OCI-LY3 (cell line): ENCODE results near the gene IL11RA.

Experiments used
- H2AFZ ChIP-seq: fragments of 200-600, 300-600 bp; shearing (Covaris generic); 2 replicates; pipeline ENCODE4 v1.6.0; 2014; ENCODE audit warnings: antibody characterized with exemption, low read depth, low read length
- H3K27ac ChIP-seq: fragments of 200-600, 300-600 bp; sonication (generic); 2 replicates; pipeline ENCODE4 v1.5.1; 2014; ENCODE audit warnings: mild to moderate bottlenecking, low read length, moderate library complexity, mixed read lengths
- H3K27me3 ChIP-seq: fragments of 200-600, 300-600 bp; sonication (generic); 2 replicates; pipeline ENCODE4 v1.6.1; 2014; ENCODE audit warnings: low read depth, low read length, mixed read lengths
- H3K36me3 ChIP-seq: fragments of 200-600, 300-600 bp; sonication (generic); replicated peaks from 2 replicates; pipeline ENCODE3; 2014; ENCODE audit warnings: low read depth, low read length, mixed read lengths
- H3K4me1 ChIP-seq: fragments of 300-600, 200-600 bp; sonication (generic); 2 replicates; pipeline ENCODE4 v1.6.1; 2014; ENCODE audit warnings: low read length, mixed read lengths
- H3K4me2 ChIP-seq: fragments of 200-600, 300-600 bp; sonication (generic); 2 replicates; pipeline ENCODE4 v1.6.1; 2014; ENCODE audit warnings: low read length, mixed read lengths
- H3K4me3 ChIP-seq: fragments of 300-600, 200-600 bp; sonication (generic); 2 replicates; pipeline ENCODE4 v1.5.1; 2014; ENCODE audit warnings: antibody characterized with exemption, mild to moderate bottlenecking, low read length, moderate library complexity
- H3K79me2 ChIP-seq: fragments of 300-600, 200-600 bp; shearing (Covaris generic); 2 replicates; pipeline ENCODE4 v1.6.1; 2014; ENCODE audit warnings: mild to moderate bottlenecking, low read length, mixed read lengths
- H3K9ac ChIP-seq: fragments of 300-600, 200-600 bp; shearing (Covaris generic); 2 replicates; pipeline ENCODE4 v1.6.0; 2014; ENCODE audit warnings: mild to moderate bottlenecking, low read length, moderate library complexity
- H3K9me3 ChIP-seq: fragments of 200-600, 300-600 bp; shearing (Covaris generic); 2 replicates; pipeline ENCODE4 v1.6.1; 2014; ENCODE audit warnings: low read length, mixed read lengths; ENCODE audit not compliant: insufficient read depth
- H4K20me1 ChIP-seq: fragments of 200-600, 300-600 bp; sonication (generic); 2 replicates; pipeline ENCODE4 v1.6.1; 2016; ENCODE audit warnings: low read length, mixed read lengths; ENCODE audit not compliant: insufficient read depth
- EZH2phosphoT487 ChIP-seq: fragments of 200-600 bp; shearing (Covaris generic); IDR thresholded peaks from 2 replicates; pipeline ENCODE4 v1.6.1; 2018; ENCODE audit warnings: antibody characterized with exemption, mixed run types, low read depth
- TF ChIP-seq, protein P1 (sequence below): fragments of 200-600, 300-600 bp; sonication (generic); IDR thresholded peaks from 2 replicates; pipeline ENCODE4 v1.5.1; 2014; ENCODE audit warnings: antibody characterized with exemption, low read length, low read depth

Gene IL11RA

DNA sequence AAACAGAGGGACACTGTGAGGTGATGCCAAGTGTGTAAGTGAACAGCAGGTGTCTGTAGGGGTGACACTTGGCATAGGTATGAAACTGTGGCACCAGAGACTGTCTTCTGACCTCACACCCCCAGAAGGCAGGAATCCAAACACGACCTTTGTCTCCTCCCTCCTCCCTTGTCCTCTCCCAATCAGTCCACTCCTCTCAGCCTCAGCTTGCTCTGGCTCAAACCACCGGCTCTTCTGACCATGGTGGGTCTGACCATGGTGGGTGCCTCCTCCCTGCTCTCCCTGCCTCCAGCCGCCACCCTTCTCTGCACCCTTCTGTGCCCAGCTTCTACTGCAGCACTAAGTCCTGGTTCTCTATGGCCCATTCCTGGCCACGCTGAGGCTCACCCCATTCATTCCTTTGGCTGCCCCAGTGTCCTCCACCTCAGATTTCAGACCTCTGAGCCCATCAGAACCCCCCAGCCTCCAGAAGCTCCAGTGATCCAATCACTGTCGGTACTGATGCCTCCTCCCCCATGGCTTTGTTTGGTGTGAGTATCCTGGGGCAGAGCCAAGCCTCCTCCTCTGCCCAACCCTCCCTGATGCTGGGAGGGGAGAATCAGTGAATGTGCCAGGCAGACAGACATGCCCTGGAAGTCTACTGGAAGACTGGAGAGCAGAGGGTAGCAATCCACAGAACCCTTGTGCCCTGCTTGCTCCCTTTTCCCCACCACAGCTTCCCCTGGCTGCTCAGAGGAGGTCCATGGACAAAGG is 21.4 kb upstream of the IL11RA start:
- no peak overlapping the region for H3K9ac ChIP-seq
- H3K4me3 ChIP-seq: no peak overlapping the region
- H2AFZ ChIP-seq: no peak overlapping the region
- H3K27me3 ChIP-seq: peaks cover 42% of the 10 kb centered on the region
- H3K79me2 ChIP-seq: peaks cover 9% of the 10 kb centered on the region
- H3K36me3 ChIP-seq: peaks cover 9% of the 10 kb centered on the region
- H3K4me2 ChIP-seq: no peak overlapping the region
- H3K4me1 ChIP-seq: peaks cover 7% of the 10 kb centered on the region; the same call in 1 of the 2 replicates
- no peaks in the 10 kb centered on the region for H4K20me1 ChIP-seq
- TF ChIP-seq EZH2phosphoT487: no peak
- TF ChIP-seq, protein P1, sequence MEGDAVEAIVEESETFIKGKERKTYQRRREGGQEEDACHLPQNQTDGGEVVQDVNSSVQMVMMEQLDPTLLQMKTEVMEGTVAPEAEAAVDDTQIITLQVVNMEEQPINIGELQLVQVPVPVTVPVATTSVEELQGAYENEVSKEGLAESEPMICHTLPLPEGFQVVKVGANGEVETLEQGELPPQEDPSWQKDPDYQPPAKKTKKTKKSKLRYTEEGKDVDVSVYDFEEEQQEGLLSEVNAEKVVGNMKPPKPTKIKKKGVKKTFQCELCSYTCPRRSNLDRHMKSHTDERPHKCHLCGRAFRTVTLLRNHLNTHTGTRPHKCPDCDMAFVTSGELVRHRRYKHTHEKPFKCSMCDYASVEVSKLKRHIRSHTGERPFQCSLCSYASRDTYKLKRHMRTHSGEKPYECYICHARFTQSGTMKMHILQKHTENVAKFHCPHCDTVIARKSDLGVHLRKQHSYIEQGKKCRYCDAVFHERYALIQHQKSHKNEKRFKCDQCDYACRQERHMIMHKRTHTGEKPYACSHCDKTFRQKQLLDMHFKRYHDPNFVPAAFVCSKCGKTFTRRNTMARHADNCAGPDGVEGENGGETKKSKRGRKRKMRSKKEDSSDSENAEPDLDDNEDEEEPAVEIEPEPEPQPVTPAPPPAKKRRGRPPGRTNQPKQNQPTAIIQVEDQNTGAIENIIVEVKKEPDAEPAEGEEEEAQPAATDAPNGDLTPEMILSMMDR: no peak
- H3K9me3 ChIP-seq: no peaks in the 10 kb centered on the region
- no peak overlapping the region for H3K27ac ChIP-seq

DNA sequence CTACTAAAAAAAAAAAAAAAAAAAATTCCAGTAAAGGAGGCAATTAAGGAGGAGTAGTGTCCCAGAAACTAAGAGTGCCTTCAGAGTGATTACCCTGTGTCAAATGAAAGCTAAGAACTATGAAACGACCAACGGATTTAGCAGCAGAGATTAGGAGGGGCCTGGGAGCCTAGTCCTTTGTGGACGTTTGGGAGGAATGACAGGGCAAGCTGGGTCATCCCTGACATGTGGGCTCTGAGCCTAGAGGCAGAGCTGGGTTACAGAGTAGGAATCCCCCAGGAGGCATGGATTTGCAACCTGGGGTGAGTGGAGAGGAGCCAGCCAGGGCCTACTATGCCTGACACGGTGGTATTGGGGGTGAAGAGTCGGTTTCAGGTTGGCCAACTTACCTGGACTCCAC is 18.8 kb upstream of the IL11RA start:
- H2AFZ ChIP-seq: no peak overlapping the region
- H3K27me3 ChIP-seq: peaks cover 16% of the 10 kb centered on the region
- H3K4me3 ChIP-seq: no peak overlapping the region
- H3K9me3 ChIP-seq: no peaks in the 10 kb centered on the region
- TF ChIP-seq, protein P1: no peak
- no peak for TF ChIP-seq EZH2phosphoT487
- no peak overlapping the region for H3K4me2 ChIP-seq
- H3K9ac ChIP-seq: no peak overlapping the region
- H3K36me3 ChIP-seq: peaks cover 13% of the 10 kb centered on the region
- peaks cover 28% of the 10 kb centered on the region for H3K79me2 ChIP-seq
- H4K20me1 ChIP-seq: no peaks in the 10 kb centered on the region
- peaks cover 12% of the 10 kb centered on the region; the same call in 1 of the 2 replicates for H3K4me1 ChIP-seq
- no peak overlapping the region for H3K27ac ChIP-seq

DNA sequence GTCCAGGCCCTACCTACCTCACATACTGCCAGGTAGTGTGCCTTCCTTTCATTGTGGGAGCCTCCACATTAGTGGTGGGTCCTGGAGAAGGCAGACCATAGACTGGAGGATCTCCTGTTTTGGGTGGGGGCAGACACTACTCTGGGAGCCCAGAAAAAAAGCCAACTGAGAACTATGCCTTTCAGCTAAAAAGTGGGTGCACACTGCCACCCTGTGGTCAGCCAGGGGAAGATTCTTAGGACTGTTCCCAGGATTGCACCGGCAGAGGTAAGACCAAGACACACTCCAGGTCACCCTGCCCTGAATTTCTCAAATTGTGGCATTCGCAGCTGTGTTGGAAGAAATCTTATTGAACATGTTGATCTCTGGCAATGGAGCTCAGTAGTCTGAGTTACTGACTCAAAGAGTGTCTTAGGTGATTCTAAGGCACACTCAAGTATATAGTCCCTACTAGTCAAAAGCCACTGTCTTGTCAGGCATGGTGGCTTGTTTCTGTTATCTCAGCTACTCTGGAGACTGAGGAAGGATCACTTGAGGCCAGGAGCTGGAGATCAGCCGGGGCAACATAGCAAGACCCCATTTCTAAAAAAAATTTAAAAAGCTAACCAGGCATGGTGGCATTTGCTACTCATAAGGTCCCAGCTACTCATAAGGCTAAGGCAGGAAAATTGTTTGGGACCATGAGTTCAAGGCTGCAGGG is 18.0 kb upstream of the IL11RA start:
- Histone ChIP-seq H4K20me1 (no peaks in the 10 kb centered on the region), H3K27ac (no peak overlapping the region), H3K36me3 (peaks cover 13% of the 10 kb centered on the region), H3K9me3 (no peaks in the 10 kb centered on the region), H3K4me3 (no peak overlapping the region), H2AFZ (no peak overlapping the region), H3K9ac (no peak overlapping the region), H3K27me3 (peaks cover 9% of the 10 kb centered on the region), H3K79me2 (peaks cover 28% of the 10 kb centered on the region), H3K4me1 (peaks cover 15% of the 10 kb centered on the region), H3K4me2 (no peak overlapping the region)
- TF ChIP-seq EZH2phosphoT487: no peak
- TF ChIP-seq, protein P1: peak; percentile 87

DNA sequence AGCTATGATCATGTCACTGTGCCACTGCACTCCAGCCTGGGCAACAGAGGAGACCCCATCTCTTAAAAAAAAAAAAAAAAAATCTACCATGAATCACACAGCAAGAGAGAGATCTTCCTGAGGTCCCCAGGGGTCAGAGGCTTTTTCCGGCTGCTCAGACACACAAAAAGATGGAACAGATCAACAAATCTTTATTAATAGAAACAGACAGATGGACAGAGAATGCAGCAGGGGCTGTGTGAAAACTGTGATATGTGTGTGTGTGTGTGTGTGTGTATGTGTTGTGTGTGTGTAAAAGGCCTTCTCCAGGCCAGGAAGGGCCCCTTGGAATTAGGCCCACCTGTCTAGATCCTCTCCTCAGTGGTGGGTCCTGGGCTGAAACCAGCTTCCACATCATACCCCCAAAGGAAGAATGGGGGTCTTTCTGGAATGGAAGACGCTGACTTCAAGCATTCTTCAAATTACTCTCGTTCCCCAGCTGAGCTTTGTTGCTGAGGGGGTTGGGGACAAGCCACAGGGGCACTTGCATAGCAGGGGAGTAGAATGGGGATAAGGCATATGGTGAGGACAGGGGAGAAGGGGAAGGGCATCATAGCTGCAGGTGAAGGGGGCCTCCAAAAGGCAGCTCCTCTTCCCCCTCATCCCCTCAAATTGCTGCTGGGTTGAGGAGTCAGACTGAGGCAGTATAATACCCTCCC is 17.3 kb upstream of the IL11RA start:
- TF ChIP-seq EZH2phosphoT487: no peak
- no peaks in the 10 kb centered on the region for H4K20me1 ChIP-seq
- H3K36me3 ChIP-seq: peaks cover 13% of the 10 kb centered on the region

More for the DNA sequence above, 17.3 kb upstream of the IL11RA start:
- Histone ChIP-seq H3K79me2 (peaks cover 28% of the 10 kb centered on the region), H3K4me1 (peaks cover 12% of the 10 kb centered on the region), H3K9me3 (no peaks in the 10 kb centered on the region), H2AFZ (no peak overlapping the region), H3K27ac (no peak overlapping the region), H3K4me3 (no peak overlapping the region), H3K9ac (no peak overlapping the region), H3K27me3 (peaks cover 2% of the 10 kb centered on the region), H3K4me2 (no peak overlapping the region)
